ENCODE measurements around the gene ELAC2.

ELAC2 gene

GRCh38 chr17:12996941-12997340, 20.9 kb downstream of the ELAC2 start:
- Histone ChIP-seq H3K9me3 (replicated peaks; ENCODE audit: low read length) (no peaks in the 10 kb centered on the region), H3K9ac (ENCODE audit: low read depth, low read length) (no peak overlapping the region), H3K27me3 (ENCODE audit: control insufficient read depth, insufficient read depth, low read length) (no peaks in the 10 kb centered on the region), H3K36me3 (ENCODE audit: insufficient read depth, low read length) (peaks cover 92% of the 10 kb centered on the region), H3K4me3 (ENCODE audit: low read length) (no peak overlapping the region), H3K4me2 (ENCODE audit: low read length) (no peak overlapping the region), H3K4me1 (ENCODE audit: control insufficient read depth, insufficient read depth, low read length) (no peaks in the 10 kb centered on the region)

- H3K36me3 ChIP-seq (ENCODE audit: insufficient read depth, low read length) = peaks cover 92% of the 10 kb centered on the region
- H3K9me3 ChIP-seq (replicated peaks; ENCODE audit: low read length) = no peaks in the 10 kb centered on the region
- no peak overlapping the region for H3K4me3 ChIP-seq (ENCODE audit: low read length)
- no peaks in the 10 kb centered on the region for H3K27me3 ChIP-seq (ENCODE audit: control insufficient read depth, insufficient read depth, low read length)
- no peaks in the 10 kb centered on the region for H3K4me1 ChIP-seq (ENCODE audit: control insufficient read depth, insufficient read depth, low read length)
- H3K9ac ChIP-seq (ENCODE audit: low read depth, low read length) = no peak overlapping the region
- H3K4me2 ChIP-seq (ENCODE audit: low read length) = no peak overlapping the region
Measured at GRCh38 chr17:12996357-12996756, 21.5 kb downstream of the ELAC2 start.

- H3K4me2 ChIP-seq (ENCODE audit: low read length) = no peak overlapping the region
- H3K4me3 ChIP-seq (ENCODE audit: low read length) = no peak overlapping the region
- H3K27me3 ChIP-seq (ENCODE audit: control insufficient read depth, insufficient read depth, low read length) = no peaks in the 10 kb centered on the region
- no peak overlapping the region for H3K9ac ChIP-seq (ENCODE audit: low read depth, low read length)
- no peaks in the 10 kb centered on the region for H3K9me3 ChIP-seq (replicated peaks; ENCODE audit: low read length)
- no peaks in the 10 kb centered on the region for H3K4me1 ChIP-seq (ENCODE audit: control insufficient read depth, insufficient read depth, low read length)
- H3K36me3 ChIP-seq (ENCODE audit: insufficient read depth, low read length) = peaks cover 95% of the 10 kb centered on the region
Measured at GRCh38 chr17:12995896-12996295, 21.9 kb downstream of the ELAC2 start.

GRCh38 chr17:12995106-12995895, 22.5 kb downstream of the ELAC2 start:
- Histone ChIP-seq H3K4me2 (ENCODE audit: low read length) (no peak overlapping the region), H3K4me3 (ENCODE audit: low read length) (no peak overlapping the region), H3K9ac (ENCODE audit: low read depth, low read length) (no peak overlapping the region), H3K27me3 (ENCODE audit: control insufficient read depth, insufficient read depth, low read length) (no peaks in the 10 kb centered on the region), H3K36me3 (ENCODE audit: insufficient read depth, low read length) (peaks cover 94% of the 10 kb centered on the region), H3K9me3 (replicated peaks; ENCODE audit: low read length) (no peaks in the 10 kb centered on the region), H3K4me1 (ENCODE audit: control insufficient read depth, insufficient read depth, low read length) (peaks cover under 1% of the 10 kb centered on the region)

- Histone ChIP-seq H3K36me3 (ENCODE audit: insufficient read depth, low read length) (peaks cover 92% of the 10 kb centered on the region), H3K4me3 (ENCODE audit: low read length) (no peak overlapping the region)
Measured at GRCh38 chr17:12994341-12995074, 23.3 kb downstream of the ELAC2 start.

GRCh38 chr17:12993631-12994030, 24.2 kb downstream of the ELAC2 start:
- Histone ChIP-seq H3K27me3 (ENCODE audit: control insufficient read depth, insufficient read depth, low read length) (no peaks in the 10 kb centered on the region), H3K4me3 (ENCODE audit: low read length) (no peak overlapping the region), H3K9ac (ENCODE audit: low read depth, low read length) (no peak overlapping the region), H3K4me2 (ENCODE audit: low read length) (no peak overlapping the region), H3K36me3 (ENCODE audit: insufficient read depth, low read length) (peaks cover 85% of the 10 kb centered on the region), H3K9me3 (replicated peaks; ENCODE audit: low read length) (no peaks in the 10 kb centered on the region), H3K4me1 (ENCODE audit: control insufficient read depth, insufficient read depth, low read length) (peaks cover 3% of the 10 kb centered on the region)

More at GRCh38 chr17:12994341-12995074, 23.3 kb downstream of the ELAC2 start:
- Histone ChIP-seq H3K9me3 (replicated peaks; ENCODE audit: low read length) (no peaks in the 10 kb centered on the region), H3K4me2 (ENCODE audit: low read length) (no peak overlapping the region), H3K4me1 (ENCODE audit: control insufficient read depth, insufficient read depth, low read length) (peaks cover 3% of the 10 kb centered on the region), H3K9ac (ENCODE audit: low read depth, low read length) (no peak overlapping the region), H3K27me3 (ENCODE audit: control insufficient read depth, insufficient read depth, low read length) (no peaks in the 10 kb centered on the region)

- no peak overlapping the region for H3K4me2 ChIP-seq (ENCODE audit: low read length)
- H3K4me3 ChIP-seq (ENCODE audit: low read length) = no peak overlapping the region
- H3K9ac ChIP-seq (ENCODE audit: low read depth, low read length) = no peak overlapping the region
- H3K27me3 ChIP-seq (ENCODE audit: control insufficient read depth, insufficient read depth, low read length) = no peaks in the 10 kb centered on the region
- no peaks in the 10 kb centered on the region for H3K9me3 ChIP-seq (replicated peaks; ENCODE audit: low read length)
- peaks cover 3% of the 10 kb centered on the region for H3K4me1 ChIP-seq (ENCODE audit: control insufficient read depth, insufficient read depth, low read length)
- H3K36me3 ChIP-seq (ENCODE audit: insufficient read depth, low read length) = peaks cover 75% of the 10 kb centered on the region
Measured at GRCh38 chr17:12992676-12993075, 25.2 kb downstream of the ELAC2 start.

- Histone ChIP-seq H3K4me2 (ENCODE audit: low read length) (no peak overlapping the region), H3K9me3 (replicated peaks; ENCODE audit: low read length) (no peaks in the 10 kb centered on the region), H3K4me3 (ENCODE audit: low read length) (no peak overlapping the region), H3K4me1 (ENCODE audit: control insufficient read depth, insufficient read depth, low read length) (peaks cover 11% of the 10 kb centered on the region), H3K36me3 (ENCODE audit: insufficient read depth, low read length) (peaks cover 58% of the 10 kb centered on the region), H3K9ac (ENCODE audit: low read depth, low read length) (no peak overlapping the region), H3K27me3 (ENCODE audit: control insufficient read depth, insufficient read depth, low read length) (peaks cover 4% of the 10 kb centered on the region)
Measured at GRCh38 chr17:12990926-12991325, 26.9 kb downstream of the ELAC2 start.

- H3K9ac ChIP-seq (ENCODE audit: low read depth, low read length) = no peak overlapping the region
- H3K36me3 ChIP-seq (ENCODE audit: insufficient read depth, low read length) = peaks cover 51% of the 10 kb centered on the region
- H3K4me2 ChIP-seq (ENCODE audit: low read length) = no peak overlapping the region
- no peak overlapping the region for H3K4me3 ChIP-seq (ENCODE audit: low read length)
- H3K4me1 ChIP-seq (ENCODE audit: control insufficient read depth, insufficient read depth, low read length) = peaks cover 18% of the 10 kb centered on the region
- H3K27me3 ChIP-seq (ENCODE audit: control insufficient read depth, insufficient read depth, low read length) = peaks cover 4% of the 10 kb centered on the region
- no peaks in the 10 kb centered on the region for H3K9me3 ChIP-seq (replicated peaks; ENCODE audit: low read length)
Measured at GRCh38 chr17:12990041-12990808, 27.6 kb downstream of the ELAC2 start.

GRCh38 chr17:12987120-12987519, 30.7 kb downstream of the ELAC2 start:
- no peaks in the 10 kb centered on the region for H3K9me3 ChIP-seq (replicated peaks; ENCODE audit: low read length)
- H3K4me1 ChIP-seq (ENCODE audit: control insufficient read depth, insufficient read depth, low read length) = peaks cover 34% of the 10 kb centered on the region

More at GRCh38 chr17:12987120-12987519, 30.7 kb downstream of the ELAC2 start:
- peaks cover 20% of the 10 kb centered on the region for H3K36me3 ChIP-seq (ENCODE audit: insufficient read depth, low read length)
- no peak overlapping the region for H3K4me3 ChIP-seq (ENCODE audit: low read length)
- H3K9ac ChIP-seq (ENCODE audit: low read depth, low read length) = no peak overlapping the region
- peak overlapping the region; percentile 13 for H3K4me2 ChIP-seq (ENCODE audit: low read length)
- H3K27me3 ChIP-seq (ENCODE audit: control insufficient read depth, insufficient read depth, low read length) = peaks cover 4% of the 10 kb centered on the region
